Liver (tissue), 9 donors: ENCODE results near the gene BBIP1. TPM values are rescaled to one million over a fixed set of nuclear protein-coding genes. Genes with fewer than 3 reads are reported as not detected.

Source experiments
- DNase-seq: peaks from one replicate; pipeline ENCODE4 v3.0.0-alpha.2; 2017; ENCODE audit warnings: low spot score
- H3K27ac ChIP-seq, 2 donors: one replicate each; pipeline ENCODE4 v1.7.0; 2013; ENCODE audit warnings: inconsistent platforms in 2 of 2, low read length in 2 of 2, control low read depth in 1 of 2, low read depth in 1 of 2, mild to moderate bottlenecking in 1 of 2
- H3K27me3 ChIP-seq, 4 donors: one replicate each; pipeline versions ENCODE4 v1.6.1 to v1.7.0; 2013; ENCODE audit warnings: low read length in 3 of 4, inconsistent platforms in 1 of 4, mild to moderate bottlenecking in 1 of 4, moderate library complexity in 1 of 4; ENCODE audit not compliant: control insufficient read depth in 4 of 4, insufficient read depth in 4 of 4
- H3K36me3 ChIP-seq, 4 donors: one replicate each; pipeline versions ENCODE4 v1.6.1 to v1.7.0; 2013; ENCODE audit warnings: low read length in 3 of 4, mild to moderate bottlenecking in 3 of 4, low read depth in 1 of 4, moderate library complexity in 1 of 4; ENCODE audit not compliant: control insufficient read depth in 4 of 4, insufficient read depth in 3 of 4
- H3K4me1 ChIP-seq, 4 donors: one replicate each; pipeline versions ENCODE4 v1.6.1 to v1.7.0; 2013; ENCODE audit warnings: low read length in 3 of 4, mild to moderate bottlenecking in 3 of 4, moderate library complexity in 1 of 4; ENCODE audit not compliant: control insufficient read depth in 4 of 4, insufficient read depth in 4 of 4
- H3K4me3 ChIP-seq, 3 donors: one replicate each; pipeline versions ENCODE4 v1.6.1 to v1.7.0; 2013; ENCODE audit warnings: low read length in 3 of 3, control low read depth in 1 of 3, low read depth in 1 of 3, mild to moderate bottlenecking in 1 of 3
- H3K9ac ChIP-seq, 2 donors: one replicate each; pipeline ENCODE4 v1.7.0; 2013; ENCODE audit warnings: low read length in 2 of 2, mild to moderate bottlenecking in 2 of 2, moderate library complexity in 2 of 2, control low read depth in 1 of 2, low read depth in 1 of 2
- H3K9me3 ChIP-seq, 4 donors: one replicate each; pipeline versions ENCODE4 v1.6.1 to v1.7.0; 2013; ENCODE audit warnings: low read length in 3 of 4; ENCODE audit not compliant: control insufficient read depth in 4 of 4
- ATF3 ChIP-seq: IDR thresholded peaks from 2 replicates; pipeline ENCODE4 v1.6.1; 2016; ENCODE audit warnings: antibody characterized with exemption
- EGR1 ChIP-seq, 2 donors: IDR thresholded peaks; 2 replicates each; pipeline ENCODE4 v1.6.1; 2016 to 2018; ENCODE audit warnings: antibody characterized with exemption in 2 of 2, low read depth in 2 of 2
- FOXA1 ChIP-seq: IDR thresholded peaks from 2 replicates; pipeline ENCODE4 v1.6.1; 2016; ENCODE audit warnings: antibody characterized with exemption
- GABPA ChIP-seq, 2 donors: IDR thresholded peaks in 1 of 2; conservative IDR thresholded peaks in 1 of 2; 2 replicates each; pipeline ENCODE4 v1.6.1; 2016; ENCODE audit warnings: antibody characterized with exemption in 2 of 2, mild to moderate bottlenecking in 1 of 2, moderate library complexity in 1 of 2
- HNF4A ChIP-seq, 2 donors: conservative IDR thresholded peaks; 2 replicates each; pipeline ENCODE4 v1.6.1; 2016; ENCODE audit warnings: antibody characterized with exemption in 2 of 2, mild to moderate bottlenecking in 2 of 2
- HNF4G ChIP-seq: IDR thresholded peaks from 2 replicates; pipeline ENCODE4 v1.6.1; 2016; ENCODE audit warnings: antibody characterized with exemption
- JUND ChIP-seq, 2 donors: IDR thresholded peaks; 2 replicates each; pipeline ENCODE4 v1.6.1; 2016; ENCODE audit warnings: antibody characterized with exemption in 2 of 2
- MAX ChIP-seq: IDR thresholded peaks from 2 replicates; pipeline ENCODE4 v1.6.1; 2016; ENCODE audit warnings: antibody characterized with exemption
- NR2F2 ChIP-seq: IDR thresholded peaks from 2 replicates; pipeline ENCODE4 v1.6.1; 2016; ENCODE audit warnings: antibody characterized with exemption
- RAD21 ChIP-seq, 2 donors: IDR thresholded peaks; 2 replicates each; pipeline ENCODE4 v1.6.1; 2016; ENCODE audit warnings: antibody characterized with exemption in 2 of 2, mild to moderate bottlenecking in 2 of 2
- REST ChIP-seq: IDR thresholded peaks from 2 replicates; pipeline ENCODE4 v1.6.1; 2016; ENCODE audit warnings: antibody characterized with exemption, mild to moderate bottlenecking
- SP1 ChIP-seq: IDR thresholded peaks from 2 replicates; pipeline ENCODE4 v1.6.1; 2018; ENCODE audit warnings: antibody characterized with exemption, mild to moderate bottlenecking
- TAF1 ChIP-seq: conservative IDR thresholded peaks from 2 replicates; pipeline ENCODE4 v1.6.1; 2016; ENCODE audit warnings: antibody characterized with exemption, mild to moderate bottlenecking
- YY1 ChIP-seq: IDR thresholded peaks from 2 replicates; pipeline ENCODE4 v1.6.1; 2016; ENCODE audit warnings: antibody characterized with exemption, mild to moderate bottlenecking
- WGBS: extraction: QIAGEN DNeasy Blood & Tissue Kit; methylation state at CpG from one replicate; pipeline ENCODE4 v1.1.7; 2013; 5-methylcytosine and 5-hydroxymethylcytosine counted together
- polyA plus RNA-seq, 2 donors: library from polyadenylated mRNA; stranded (reverse) in 1 of 2; unstranded in 1 of 2; fragments of 200-250 nt in 1 of 2; fragments of >200 nt in 1 of 2; fragmentation: Nextera tagmentation in 1 of 2; extraction: Ambion mirVana in 1 of 2; gene quantifications; one replicate each; pipeline versions ENCODE4 v1.2.1 to v1.2.3, GENCODE V29; 2013 to 2015
- total RNA-seq, 2 donors: library from RNA; depleted of rRNA; stranded (reverse); fragments of >200 nt; gene quantifications; one replicate each; pipeline ENCODE4 v1.2.3, GENCODE V29; 2014
- TF ChIP-seq, protein P1 (sequence below): fragments of 150-350 bp; IDR thresholded peaks from 2 replicates; pipeline ENCODE4 v1.5.1; 2017; ENCODE audit warnings: improper control_type of control experiment, low read depth, low read length; ENCODE audit not compliant: missing input control
- TF ChIP-seq, protein P2 (sequence below): IDR thresholded peaks from 2 replicates; pipeline ENCODE4 v1.6.1; 2016; ENCODE audit warnings: antibody characterized with exemption
- donor health status: healthy.
- donor health status: healthy.
- donor health status: healthy.
- donor health status: healthy.
- donor health status: healthy.

BBIP1 gene
- total and polyA plus RNA-seq, 4 donors: 10.4 to 15.8 (median 11.1) TPM

- Histone ChIP-seq H3K36me3 (no peaks in the 10 kb centered on the region), H3K4me1 (no peaks in the 10 kb centered on the region), H3K9me3 (no peaks in the 10 kb centered on the region), H3K27ac (no peak overlapping the region), H3K4me3 (no peak overlapping the region), H3K9ac (no peak overlapping the region), H3K27me3 (no peaks in the 10 kb centered on the region)
- WGBS: 98% methylated on average over 18 of the region's 18 CpGs
- TF ChIP-seq FOXA1 (no peak), EGR1 (IDR thresholded peaks at IDR 0.05; ENCODE audit: low read depth in 2 of 2) (no peak), REST (no peak), NR2F2 (no peak), RAD21 (IDR thresholded peaks at IDR 0.05) (no peak), SP1 (no peak), YY1 (no peak), TAF1 (no peak), HNF4A (conservative IDR thresholded peaks at IDR 0.05) (no peak), JUND (IDR thresholded peaks at IDR 0.05) (no peak), MAX (no peak), HNF4G (no peak), ATF3 (no peak), GABPA (IDR thresholded peaks at IDR 0.05 in 1 of 2, conservative IDR thresholded peaks at IDR 0.05 in 1 of 2) (no peak)
- TF ChIP-seq, protein P1, sequence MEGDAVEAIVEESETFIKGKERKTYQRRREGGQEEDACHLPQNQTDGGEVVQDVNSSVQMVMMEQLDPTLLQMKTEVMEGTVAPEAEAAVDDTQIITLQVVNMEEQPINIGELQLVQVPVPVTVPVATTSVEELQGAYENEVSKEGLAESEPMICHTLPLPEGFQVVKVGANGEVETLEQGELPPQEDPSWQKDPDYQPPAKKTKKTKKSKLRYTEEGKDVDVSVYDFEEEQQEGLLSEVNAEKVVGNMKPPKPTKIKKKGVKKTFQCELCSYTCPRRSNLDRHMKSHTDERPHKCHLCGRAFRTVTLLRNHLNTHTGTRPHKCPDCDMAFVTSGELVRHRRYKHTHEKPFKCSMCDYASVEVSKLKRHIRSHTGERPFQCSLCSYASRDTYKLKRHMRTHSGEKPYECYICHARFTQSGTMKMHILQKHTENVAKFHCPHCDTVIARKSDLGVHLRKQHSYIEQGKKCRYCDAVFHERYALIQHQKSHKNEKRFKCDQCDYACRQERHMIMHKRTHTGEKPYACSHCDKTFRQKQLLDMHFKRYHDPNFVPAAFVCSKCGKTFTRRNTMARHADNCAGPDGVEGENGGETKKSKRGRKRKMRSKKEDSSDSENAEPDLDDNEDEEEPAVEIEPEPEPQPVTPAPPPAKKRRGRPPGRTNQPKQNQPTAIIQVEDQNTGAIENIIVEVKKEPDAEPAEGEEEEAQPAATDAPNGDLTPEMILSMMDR: no peak
- TF ChIP-seq, protein P2, sequence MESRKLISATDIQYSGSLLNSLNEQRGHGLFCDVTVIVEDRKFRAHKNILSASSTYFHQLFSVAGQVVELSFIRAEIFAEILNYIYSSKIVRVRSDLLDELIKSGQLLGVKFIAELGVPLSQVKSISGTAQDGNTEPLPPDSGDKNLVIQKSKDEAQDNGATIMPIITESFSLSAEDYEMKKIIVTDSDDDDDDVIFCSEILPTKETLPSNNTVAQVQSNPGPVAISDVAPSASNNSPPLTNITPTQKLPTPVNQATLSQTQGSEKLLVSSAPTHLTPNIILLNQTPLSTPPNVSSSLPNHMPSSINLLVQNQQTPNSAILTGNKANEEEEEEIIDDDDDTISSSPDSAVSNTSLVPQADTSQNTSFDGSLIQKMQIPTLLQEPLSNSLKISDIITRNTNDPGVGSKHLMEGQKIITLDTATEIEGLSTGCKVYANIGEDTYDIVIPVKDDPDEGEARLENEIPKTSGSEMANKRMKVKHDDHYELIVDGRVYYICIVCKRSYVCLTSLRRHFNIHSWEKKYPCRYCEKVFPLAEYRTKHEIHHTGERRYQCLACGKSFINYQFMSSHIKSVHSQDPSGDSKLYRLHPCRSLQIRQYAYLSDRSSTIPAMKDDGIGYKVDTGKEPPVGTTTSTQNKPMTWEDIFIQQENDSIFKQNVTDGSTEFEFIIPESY: no peak
- no peak for DNase-seq
Measured at GRCh38 chr10:110936757-110937156, 17.8 kb upstream of the BBIP1 start.
